HG03354 (cell line): ENCODE data around the gene PLA2G15.

Experiments
- ATAC-seq: cut with Tn5 transposase; IDR thresholded peaks from one replicate; pipeline ENCODE4 v1.9.1; 2021; ENCODE audit warnings: mild to moderate bottlenecking; ENCODE audit not compliant: unreplicated experiment, poor library complexity, severe bottlenecking

The PLA2G15 gene

GRCh38 chr16:68289621-68290329, 44.6 kb downstream of the PLA2G15 start:
- peak; percentile 84 for ATAC-seq

GRCh38 chr16:68290450-68290849, 45.3 kb downstream of the PLA2G15 start:
- ATAC-seq, result no peak

DNA sequence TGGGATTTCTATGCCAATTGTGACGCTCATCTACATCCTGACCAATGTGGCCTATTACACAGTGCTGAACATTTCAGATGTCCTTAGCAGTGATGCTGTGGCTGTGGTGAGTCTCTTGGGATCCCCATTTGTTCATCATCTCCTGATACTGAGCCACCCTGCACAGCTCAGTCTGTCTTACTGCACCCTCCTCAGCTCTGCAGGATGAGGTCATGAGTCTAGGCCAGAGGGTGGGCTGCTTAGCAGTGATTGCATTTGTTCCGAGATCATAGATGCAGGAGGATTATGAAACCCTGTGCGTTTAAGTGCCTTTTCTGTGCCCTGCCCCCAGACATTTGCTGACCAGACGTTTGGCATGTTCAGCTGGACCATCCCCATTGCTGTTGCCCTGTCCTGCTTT, 46.1 kb downstream of the PLA2G15 start:
- no peak for ATAC-seq

GRCh38 chr16:68292425-68292824, 47.3 kb downstream of the PLA2G15 start:
- ATAC-seq, result no peak

GRCh38 chr16:68296291-68296690, 51.1 kb downstream of the PLA2G15 start:
- no peak for ATAC-seq

DNA sequence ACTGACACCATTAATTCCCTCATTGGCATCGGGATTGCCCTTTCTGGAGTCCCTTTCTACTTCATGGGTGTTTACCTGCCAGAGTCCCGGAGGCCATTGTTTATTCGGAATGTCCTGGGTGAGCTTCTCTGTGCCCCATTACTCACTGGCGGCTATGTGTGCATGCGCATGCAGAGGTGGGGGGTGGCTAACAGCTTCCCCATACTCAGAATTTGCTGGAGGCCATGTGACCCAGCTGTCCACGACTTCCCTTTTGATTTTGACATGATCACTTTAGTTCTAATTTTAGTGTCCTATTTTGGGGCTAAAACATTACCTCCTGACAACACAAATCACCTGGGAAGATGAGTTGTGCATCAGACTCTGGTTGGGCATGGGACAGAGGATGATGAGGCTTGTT, 51.5 kb downstream of the PLA2G15 start:
- no peak for ATAC-seq

- ATAC-seq, result no peak
Measured at GRCh38 chr16:68297908-68298307, 52.7 kb downstream of the PLA2G15 start.

- ATAC-seq, result no peak
Measured at GRCh38 chr16:68298312-68298711, 53.1 kb downstream of the PLA2G15 start.

DNA sequence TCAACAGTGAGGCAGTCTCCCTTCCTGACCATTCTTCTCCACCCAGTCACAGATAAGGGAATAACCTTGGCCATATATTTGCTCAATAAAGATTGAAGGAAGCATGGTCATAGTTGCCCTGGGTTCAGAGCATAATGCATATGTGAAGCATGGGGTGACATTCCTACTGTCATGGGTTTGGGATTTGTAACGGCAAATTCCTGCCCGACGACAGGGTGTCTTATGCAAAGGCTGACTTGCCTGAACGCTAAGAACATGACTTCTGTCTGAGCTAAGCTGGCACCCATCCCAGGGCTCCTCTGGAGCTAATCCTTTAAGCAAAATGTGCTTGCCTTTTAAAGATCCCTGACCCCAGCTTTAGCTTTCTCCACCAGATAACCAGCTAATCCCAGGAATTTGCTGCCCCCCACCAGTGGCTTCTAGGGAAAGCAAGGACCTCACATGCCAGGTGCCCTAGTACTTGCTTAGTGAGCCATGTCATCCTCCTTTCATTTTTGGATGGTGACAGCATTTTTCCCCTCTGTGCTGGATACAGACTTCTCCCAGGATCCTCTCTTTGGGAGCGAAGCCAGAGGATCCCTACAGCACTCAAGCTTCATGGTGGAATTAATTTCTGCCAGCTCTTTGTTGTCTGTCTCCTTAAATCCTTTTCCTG, 53.9 kb downstream of the PLA2G15 start:
- ATAC-seq, result no peak

DNA sequence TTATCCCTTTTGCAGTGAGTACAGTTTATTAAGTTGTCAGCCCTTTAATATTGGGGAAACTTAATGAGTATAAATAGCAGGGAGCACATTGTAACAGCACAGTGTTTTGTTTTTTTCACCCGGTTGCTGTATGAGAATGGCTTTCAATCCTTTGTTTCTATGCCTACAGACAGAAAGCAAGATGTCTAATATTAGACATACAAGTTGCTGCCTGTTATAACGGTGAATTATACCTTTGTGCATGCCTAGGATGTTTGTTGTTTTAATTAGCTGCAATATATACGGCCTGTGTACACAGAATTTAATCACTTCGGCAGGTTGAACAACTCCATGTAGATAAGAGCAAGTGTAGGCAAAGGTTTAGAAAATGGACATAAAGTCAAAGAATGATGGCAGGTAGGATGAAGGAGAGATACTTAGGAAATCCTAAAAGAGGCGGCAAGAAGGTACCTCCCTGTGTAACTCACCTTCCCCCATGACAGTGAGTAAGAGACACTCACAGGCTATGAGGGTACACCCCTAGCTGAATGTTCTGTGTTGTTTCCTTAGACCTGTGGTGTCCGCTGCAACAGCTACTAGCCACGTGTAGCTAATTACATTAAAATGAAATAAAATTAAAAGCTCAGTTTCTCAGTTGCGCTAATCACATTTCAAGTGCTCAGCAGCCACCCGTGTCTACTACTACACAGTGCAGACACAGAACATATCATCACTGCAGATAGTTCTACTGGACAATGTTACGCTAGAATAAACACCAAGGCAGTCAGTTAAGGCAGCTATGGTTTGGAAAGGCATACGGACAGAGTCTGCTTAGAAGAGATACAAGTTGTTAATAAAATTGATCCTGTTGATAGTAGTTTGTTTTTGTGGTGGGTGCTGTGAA, 54.6 kb downstream of the PLA2G15 start:
- no peak for ATAC-seq

- no peak for ATAC-seq
Measured at GRCh38 chr16:68300734-68301459, 55.7 kb downstream of the PLA2G15 start.

- no peak for ATAC-seq
Measured at GRCh38 chr16:68306633-68307032, 61.5 kb downstream of the PLA2G15 start.

DNA sequence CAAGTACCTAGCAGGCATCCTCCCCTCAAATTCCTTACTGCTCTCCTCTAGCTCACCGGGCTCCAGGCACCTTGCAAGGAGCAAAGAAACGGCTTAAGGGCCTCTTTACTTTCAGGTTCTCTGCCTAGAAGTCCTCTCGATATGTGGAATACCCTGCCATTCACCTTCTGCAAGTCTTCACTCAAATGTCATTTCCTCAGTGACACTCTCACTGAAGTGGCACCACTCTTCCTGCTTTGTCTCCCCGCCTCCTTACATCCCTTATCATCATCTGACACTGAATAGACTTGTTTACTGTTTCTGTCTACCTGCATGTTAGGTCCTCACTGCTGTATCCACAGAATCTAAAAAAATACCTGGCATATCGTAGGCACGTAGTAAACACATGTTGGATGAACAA, 64.6 kb downstream of the PLA2G15 start:
- ATAC-seq, result no peak

GRCh38 chr16:68310437-68310773, 65.2 kb downstream of the PLA2G15 start:
- ATAC-seq, result no peak
